HG02763 (cell line): Measurements from ENCODE around the gene ADD3.
"Not testable (repeated sequence)": the region's sequence is repeated elsewhere in the genome, so short reads cannot be mapped to it uniquely, and the experiment has no call there.

Experiments used
- ATAC-seq: cut with Tn5 transposase; IDR thresholded peaks from one replicate; pipeline ENCODE4 v1.9.1; 2021; ENCODE audit warnings: mild to moderate bottlenecking, moderate library complexity; ENCODE audit not compliant: unreplicated experiment

Gene ADD3

DNA sequence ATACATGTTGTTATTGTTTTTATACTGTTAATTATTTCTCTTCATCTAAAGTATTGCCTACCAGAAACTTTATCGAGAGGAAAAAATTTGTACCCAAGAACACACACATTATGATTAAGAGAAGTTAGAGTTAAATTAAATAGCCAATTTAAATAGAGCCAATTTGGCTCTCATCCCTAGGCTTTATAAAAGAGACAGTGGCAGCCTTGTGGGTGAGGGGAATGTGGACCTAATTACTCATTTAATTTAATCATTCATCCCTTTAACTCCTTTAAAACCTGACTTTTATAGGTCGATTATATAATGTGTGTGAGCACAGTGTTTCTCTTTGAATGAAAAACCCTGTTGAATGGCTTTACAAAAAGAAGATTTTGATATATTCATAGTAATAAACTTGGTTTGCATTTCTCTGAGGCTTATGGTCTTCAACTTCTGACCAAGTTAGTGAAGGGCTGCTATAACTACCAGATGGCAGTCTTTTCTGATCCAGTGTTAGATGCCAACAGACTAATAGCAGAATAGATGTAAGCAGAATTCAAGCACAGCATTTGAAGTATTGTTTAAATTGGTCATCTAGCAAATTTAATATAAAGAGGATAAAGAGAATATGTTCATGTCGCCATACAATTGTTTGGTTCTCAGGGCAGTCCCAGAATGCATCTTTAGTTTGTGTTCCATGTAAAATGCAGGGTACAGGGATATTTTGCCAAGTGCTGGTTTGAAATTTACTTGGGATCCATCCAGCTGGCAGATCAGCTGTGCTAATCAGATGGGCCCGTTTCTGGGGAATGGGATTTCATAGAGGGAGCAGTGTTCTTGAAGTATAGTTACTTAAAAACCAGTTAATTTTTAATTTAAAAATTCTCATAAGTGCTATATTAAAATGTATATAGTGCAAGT, 25.3 kb downstream of the ADD3 start:
- no peak for ATAC-seq

DNA sequence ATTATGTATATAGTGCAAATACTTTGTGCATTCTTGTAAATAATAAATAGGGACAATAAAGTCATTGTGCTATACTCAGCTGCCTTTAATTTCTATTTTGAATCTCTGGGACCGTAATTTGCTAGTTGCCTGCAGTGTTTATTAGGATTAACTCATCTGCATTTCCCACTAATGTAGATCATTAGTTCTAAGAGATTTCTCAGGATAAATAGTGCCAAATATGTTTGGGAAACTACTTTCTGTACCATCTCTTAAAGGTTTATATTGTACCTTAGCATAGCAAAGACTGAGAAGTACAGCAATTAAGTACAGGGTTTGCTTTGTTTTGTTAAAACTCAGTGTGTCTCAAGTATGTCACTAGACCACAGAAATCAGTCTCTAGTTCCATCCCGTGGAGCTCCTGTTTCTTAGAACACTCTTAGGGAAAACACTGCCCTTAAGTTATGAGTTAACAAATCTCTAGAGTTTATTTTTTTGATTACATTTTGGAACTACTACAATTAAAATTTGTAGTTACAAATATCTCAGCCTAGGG, 26.0 kb downstream of the ADD3 start:
- no peak for ATAC-seq

DNA sequence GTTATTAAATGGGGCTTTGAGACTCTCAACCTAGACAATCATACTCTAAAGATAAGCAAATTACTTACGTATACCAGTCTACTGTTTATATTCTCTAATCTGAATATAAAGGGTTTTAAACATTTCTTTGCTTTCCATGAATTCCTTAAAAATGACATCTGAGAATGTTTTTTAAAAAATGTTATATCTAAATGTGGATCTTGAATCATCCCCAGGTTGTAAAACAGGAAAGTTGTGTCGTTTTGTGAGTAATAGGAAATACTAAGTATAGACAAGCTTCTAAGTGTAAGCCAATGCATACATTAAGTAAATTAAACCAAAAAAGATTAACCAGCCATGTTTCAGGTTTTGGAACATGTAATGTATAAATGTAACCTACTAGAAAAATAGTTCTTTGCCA, 26.8 kb downstream of the ADD3 start:
- no peak for ATAC-seq

DNA sequence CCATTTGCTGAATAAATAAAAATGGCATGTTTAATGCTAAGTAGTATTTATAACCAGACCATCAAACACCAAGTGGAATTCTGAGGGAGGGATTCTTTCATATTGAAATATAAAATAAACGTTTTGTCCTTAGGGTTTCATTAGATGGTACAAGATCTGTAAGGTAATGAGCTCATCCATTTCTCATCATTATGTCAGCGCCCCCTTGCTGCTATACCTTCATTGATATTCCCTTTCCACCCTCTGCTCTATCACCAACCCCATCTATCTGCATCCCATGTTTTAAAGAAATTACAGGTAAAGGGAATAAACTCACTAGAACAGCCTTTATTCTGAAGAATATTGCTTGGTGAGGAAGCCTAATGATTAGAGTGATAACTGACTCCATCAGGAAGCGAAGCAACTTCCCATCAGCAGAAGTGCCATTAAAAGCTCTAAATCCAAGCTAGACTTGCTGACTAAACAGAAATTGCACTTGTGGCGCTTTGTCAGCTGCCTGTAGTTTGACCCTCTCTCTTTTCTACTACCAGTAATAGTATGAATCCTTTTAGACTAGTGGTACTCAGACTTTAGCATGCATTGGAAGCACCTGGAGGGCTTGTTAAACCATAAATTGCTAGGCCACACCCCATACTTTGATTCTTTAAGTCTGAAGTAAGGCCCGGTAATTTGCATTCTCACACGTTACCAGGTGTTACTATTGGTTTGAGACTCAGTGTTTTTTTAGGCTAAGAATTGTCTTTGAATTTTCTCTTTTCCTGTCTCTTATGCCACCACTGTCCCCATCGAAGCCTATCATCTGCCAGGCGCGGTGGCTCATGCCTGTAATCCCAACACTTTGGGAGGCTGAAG, 27.5 kb downstream of the ADD3 start:
- ATAC-seq, result no peak

DNA sequence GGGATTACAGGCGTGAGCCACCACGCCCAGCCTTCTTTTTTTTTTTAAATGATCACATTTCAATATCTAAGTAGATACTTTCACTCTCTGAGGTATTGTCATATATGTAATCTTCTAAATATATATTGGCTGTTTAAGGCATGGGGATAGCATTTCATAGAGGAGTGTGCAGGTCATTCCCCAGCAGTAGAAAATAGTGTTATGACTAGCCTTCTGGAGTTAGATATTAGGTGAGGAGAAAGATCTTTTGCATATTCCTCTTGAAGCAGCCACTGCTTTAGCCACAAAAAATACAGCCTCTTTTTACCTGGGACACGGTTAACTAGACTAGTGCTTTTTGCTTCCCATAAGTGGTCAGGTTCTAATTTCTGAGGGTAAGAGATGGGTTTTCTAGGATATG, 28.9 kb downstream of the ADD3 start:
- peak; percentile 66 for ATAC-seq

DNA sequence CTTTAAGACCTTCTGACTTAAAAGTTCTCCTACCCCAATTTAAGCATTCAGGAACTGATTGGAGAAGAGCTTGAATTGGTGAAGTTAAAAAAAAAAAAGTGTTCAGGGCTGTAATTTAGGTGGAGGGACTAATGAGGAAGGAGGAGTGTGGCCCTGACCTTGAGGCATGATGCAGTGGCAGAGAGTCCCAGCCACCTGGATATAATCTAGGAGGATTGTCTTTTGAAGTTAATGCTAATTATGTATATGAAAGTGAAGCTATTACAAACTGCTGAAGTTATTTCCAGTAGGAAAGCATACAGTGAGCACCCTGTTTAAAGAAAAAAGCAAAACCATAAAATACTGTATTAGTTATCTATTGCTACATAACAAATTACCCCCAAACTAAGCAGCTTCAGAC, 31.5 kb downstream of the ADD3 start:
- no peak for ATAC-seq

DNA sequence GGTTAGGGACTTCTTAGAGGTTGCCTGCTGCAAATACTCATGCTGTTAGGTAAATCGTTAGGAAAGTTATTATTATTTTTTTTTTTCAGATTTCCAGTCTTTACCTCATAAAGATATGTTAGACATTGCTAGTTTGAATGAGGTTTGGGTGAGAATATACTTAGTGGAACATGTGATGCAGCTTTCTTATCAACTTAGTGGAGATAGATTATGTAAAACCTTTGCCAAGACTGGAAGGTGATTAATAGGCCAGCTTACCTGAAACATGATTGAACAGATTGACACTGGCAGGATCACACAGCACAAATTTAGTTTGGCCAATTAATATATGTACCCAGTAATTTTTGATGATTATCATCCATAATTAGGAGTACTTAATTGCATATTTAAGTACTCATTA, 32.3 kb downstream of the ADD3 start:
- ATAC-seq, result no peak

DNA sequence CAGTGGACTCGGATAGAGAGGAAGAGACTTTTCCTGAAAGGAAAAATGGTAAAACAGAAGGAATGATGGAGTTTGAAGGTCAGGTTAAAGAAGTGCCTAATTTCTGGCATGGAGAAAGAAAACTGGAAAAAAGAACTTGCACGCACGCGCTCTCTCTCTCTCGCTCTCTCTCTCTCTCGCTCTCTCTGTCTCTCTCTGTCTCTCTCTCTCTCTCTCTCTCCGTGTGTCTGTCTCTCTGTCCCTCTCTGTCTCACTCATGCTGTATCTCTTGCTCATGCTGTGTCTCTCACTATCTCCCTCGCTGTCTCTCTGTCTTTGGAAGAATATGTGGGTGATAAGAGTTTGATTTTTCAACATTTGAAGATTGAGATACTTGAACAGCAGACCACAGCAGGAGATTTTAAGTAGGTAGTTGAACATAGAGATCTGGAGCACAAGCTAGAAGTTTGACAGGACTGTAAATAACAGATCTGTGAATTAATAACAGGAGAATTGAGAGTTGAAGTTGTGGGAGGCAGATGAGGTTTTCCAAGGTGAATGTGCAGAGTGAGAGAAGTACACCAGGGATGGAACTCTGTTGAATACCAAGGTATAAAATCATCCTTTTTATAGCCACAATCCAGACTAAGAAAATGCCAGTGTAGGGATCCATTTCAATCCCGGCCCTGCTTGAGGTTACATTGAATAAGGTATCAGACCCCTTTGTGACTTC, 33.1 kb downstream of the ADD3 start:
- no peak for ATAC-seq

DNA sequence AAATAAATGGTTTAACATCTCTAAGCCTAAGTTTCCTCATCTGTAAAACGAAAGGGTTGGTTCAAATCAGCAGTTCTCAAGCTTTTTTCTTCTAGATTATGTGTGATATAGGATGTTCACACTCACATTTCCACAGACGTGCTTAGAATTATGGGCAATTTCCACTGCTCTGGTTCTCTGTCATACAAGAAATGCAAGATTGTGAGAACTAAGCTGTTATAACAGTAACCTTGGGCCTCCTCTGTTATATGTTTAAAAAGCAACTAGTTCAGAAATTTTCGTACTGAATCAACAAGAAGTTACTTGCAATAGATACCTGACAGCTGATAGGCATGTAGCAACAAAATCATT, 33.7 kb downstream of the ADD3 start:
- no peak for ATAC-seq

DNA sequence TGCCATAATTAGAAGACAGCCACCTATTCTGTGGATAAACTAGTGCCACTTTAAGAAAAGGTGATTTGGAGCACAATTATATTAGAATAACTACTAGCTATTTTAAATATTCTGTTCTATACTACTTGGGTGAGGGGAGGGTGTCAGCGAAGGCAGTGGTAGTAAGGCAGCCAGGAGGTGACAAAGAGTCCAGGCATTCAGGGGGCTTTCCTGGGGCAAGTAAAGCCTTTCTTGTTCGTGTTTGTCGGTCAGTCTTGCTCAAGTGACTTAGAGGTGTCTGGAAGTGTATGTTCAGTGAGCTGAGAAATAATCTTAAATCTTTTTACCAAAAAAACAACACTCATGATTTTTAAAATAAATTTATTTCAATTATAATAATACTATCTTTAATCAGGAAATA, 34.4 kb downstream of the ADD3 start:
- ATAC-seq, result no peak

DNA sequence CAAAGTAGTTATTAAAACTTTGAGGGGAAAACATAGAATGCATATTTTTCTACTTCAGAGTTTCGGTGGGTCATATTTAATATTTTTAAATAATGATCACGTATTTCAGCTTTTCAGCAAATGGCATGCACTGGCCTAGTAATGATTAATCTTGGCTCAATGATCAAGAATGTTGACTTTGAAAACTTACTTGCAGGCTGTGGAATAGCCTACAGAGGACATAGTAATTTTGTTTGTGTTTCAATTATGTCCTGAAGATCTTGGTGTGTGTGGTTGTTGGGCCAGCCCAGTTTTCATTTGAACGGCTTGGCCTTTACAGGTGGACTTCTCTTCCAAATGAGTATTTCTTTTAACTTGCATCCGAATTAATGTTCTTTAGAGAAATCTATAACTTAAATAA, 35.1 kb downstream of the ADD3 start:
- no peak for ATAC-seq

DNA sequence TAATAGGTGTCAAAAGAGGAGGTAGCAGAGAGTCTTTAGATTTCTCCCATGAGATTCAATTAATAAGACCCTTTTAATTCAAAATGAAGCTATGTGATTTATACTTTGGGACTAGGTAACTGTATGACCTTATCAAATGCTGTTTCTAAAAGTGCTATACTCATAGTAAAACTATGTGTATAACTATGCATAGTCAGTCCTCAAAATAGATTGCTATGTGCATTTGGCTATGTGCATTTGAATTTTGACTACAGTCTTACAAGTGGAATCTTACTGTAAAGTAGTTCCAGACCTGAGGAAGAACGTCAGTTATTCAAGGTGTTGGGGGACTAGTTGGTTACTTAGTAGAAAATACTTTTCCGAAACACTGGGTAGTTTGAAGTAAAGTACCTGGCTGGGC, 36.9 kb downstream of the ADD3 start:
- ATAC-seq, result no peak

DNA sequence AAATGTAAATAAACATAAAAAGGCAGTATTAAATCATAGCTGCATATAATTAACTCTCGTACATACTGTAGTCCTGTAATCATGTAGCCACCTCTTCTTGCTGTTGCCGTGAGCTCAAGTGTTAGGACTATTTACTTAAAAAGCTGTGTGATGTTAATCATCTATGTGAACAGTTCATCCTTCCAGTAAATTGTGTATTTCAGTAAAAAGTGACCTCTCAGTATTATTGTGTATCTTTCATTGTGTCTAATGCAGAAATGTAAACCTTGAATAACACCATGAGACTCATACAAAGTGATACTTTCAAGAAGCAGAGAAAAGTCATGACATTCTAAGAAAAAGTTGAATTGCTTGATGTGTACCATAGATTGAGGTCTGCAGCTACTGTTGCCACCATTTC, 38.0 kb downstream of the ADD3 start:
- no peak for ATAC-seq

DNA sequence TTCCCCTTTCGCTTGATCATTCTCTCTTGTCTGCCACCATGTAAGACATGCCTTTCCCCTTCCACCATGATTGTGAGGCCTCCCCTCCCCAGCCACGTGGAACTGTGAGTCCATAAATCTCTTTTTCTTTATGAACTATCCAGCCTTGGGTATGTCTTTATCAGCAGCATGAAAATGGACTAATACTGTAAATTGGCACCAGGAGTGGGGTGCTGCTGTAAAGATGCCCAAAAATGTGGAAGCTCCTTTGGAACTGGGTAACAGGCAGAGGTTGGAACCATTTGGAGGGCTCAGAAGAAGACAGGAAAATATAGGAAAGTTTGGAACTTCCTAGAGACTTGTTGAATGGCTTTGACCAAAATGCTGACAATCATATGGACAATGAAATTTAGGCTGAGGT, 40.4 kb downstream of the ADD3 start:
- ATAC-seq, result not testable (repeated sequence)

DNA sequence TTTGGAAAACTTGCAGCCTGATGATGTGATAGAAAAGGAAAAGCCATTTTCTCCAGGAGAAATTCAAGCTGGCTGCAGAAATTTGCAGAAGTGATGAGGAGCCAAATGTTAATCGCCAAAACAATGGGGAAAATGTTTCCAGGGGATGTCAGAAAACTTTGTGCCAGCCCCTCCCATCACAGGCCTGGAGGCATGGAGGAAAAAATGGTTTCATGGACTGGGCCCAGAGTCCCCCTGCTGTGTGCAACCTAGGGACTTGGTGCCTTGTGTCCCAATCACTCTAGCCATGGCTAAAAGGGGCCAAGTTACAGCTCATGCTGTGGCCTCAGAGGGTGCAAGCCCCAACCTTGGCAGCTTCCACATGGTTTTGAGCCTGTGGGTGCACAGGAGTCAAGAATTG, 41.0 kb downstream of the ADD3 start:
- ATAC-seq, result no peak

DNA sequence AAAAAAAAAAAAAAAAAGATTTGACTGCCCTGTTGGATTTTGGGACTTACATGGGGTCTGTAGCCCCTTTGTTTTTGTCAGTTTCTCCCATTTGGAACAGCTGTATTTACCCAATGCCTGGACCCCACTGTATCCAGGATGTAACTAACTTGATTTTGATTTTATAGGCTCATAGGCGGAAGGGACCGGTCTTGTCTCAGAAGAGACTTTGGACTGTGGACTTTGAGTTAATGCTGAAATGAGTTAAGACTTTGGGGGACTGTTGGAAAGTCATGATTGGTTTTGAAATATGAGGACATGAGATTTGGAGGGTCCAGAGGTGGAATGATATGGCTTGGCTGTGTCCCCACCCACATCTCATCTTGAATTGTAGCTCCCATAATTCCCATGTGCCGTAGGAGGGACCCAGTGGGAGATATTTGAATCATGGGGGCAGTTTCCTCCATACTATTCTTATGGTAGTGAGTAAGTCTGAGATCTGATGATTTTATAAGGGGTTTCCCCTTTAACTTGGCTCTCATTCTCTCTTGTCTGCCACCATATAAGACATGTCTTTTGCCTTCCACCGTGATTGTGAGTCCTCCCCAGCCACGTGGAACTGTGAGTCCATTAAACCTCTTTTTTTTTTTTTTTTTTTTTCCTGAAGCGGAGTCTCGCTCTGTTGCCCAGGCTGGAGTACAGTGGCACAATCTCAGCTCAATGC, 42.3 kb downstream of the ADD3 start:
- ATAC-seq, result not testable (repeated sequence)

DNA sequence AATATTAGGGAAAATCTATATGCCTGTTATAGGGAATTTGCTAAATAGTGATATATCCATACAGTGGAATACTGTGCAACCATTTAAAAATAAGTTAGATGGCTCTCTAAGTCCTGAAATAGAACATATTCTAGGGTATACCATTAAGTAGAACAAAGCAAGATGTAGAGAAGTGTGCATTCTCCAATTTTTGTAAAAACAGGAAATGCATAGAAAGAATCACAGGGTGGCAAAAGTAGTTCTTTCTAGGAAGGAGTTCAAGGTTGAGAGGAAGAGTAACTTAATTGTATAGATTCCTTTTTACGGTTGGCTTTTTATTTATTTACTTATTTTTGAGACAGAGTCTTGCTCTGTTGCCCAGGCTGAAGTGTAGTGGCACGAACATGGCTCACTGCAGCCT, 43.7 kb downstream of the ADD3 start:
- no peak for ATAC-seq

DNA sequence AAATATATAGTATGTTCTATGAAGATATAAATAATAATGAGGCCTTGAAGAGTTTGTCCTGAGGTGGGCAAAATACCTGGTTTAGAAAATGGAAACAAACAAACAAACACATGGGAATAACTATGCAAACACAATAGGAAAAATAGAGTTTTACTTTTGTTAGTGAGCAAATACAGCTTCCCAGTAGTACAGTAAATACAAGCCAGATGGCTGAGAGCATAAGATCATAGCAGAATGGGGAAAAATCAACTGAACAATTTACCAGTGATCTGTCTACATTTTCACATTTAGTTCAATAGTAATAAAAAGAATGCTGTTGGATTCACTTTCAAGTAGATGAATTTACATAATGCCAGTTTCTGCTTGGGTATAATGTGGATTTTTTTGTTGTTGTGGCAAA, 45.1 kb downstream of the ADD3 start:
- ATAC-seq, result no peak

DNA sequence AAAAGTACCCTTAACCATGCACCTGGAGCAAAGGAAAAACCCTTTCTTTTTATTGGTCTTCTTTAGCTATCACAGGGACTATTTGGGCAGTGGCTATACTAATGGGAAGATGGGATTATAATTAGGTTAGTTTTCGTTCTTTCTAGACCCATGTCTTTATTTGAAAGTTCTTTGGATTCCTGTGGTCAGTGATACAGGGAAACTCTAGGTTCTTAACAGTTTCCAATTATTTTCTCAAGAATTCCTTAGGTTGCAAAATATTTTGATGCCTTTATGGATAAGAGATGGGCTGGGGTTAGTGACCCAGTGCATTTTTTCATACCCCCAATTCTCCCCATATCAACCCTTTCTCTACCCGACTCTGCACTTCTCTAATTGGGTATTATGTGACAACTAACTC, 49.0 kb downstream of the ADD3 start:
- no peak for ATAC-seq

DNA sequence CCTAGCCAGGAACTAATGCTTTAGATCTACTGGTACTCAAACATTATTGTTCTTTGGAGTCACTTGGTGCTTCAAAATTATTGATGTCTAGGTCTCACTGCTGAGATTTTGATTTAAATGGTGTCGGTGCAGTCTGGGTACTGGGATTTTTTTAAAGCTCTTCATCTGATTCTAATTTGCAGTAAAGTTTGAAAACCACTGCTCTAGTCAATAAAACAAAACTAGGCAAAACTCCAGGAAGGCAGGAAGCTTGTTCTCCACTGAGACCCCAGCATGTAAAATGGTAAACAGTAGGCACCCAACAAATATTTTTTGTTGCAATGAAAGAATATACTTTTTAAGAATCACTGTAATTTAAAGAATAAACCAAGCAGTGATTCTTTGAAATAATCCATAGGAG, 49.7 kb downstream of the ADD3 start:
- no peak for ATAC-seq

DNA sequence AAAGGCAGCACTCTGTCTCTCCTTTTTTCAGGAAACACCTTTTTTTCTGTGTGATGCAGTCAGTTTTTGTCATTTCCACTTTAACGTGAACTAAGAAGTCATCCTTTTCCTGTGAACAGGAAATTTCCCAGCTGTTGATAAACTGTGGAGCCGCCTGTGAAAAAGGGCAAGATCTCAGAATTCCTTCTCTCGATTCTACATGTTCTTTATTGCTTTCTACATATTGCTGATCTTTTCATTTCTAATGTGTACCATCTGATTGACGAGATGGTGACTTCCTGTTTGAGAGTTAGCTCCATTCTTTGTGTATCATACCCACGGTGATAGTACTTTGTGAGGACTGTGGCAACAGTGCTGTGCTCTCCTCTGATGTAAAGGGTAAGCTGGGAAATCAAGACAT, 50.4 kb downstream of the ADD3 start:
- no peak for ATAC-seq
